H1 (cell line): Measurements from ENCODE around the gene RPL12.

Source experiments
- EP300 ChIP-seq, 2 experiments: IDR thresholded peaks; 1 replicate in 1 of 2; 2 replicates in 1 of 2; pipeline ENCODE4 v1.6.1; 2011 to 2012; ENCODE audit warnings: low read depth in 2 of 2, low read length in 2 of 2, mild to moderate bottlenecking in 2 of 2, borderline replicate concordance in 1 of 2, inconsistent platforms in 1 of 2, moderate library complexity in 1 of 2
- EZH2 ChIP-seq: fragments of 200-600 bp; sonication (generic); IDR thresholded peaks from 2 replicates; pipeline ENCODE4 v1.7.1; 2012; ENCODE audit warnings: low read depth, mild to moderate bottlenecking, moderate library complexity, low read length, inconsistent platforms; ENCODE audit not compliant: severe bottlenecking
- HDAC6 ChIP-seq: IDR thresholded peaks from one replicate; pipeline ENCODE4 v1.7.1; 2012; ENCODE audit warnings: low read depth, mild to moderate bottlenecking, inconsistent platforms, low read length, moderate library complexity
- KDM1A ChIP-seq: fragments of 200-600, 300-600 bp; sonication (generic); IDR thresholded peaks from 2 replicates; pipeline ENCODE4 v1.7.1; 2016; ENCODE audit warnings: mild to moderate bottlenecking, low read length, borderline replicate concordance
- MAFK ChIP-seq: IDR thresholded peaks from 2 replicates; pipeline ENCODE4 v1.6.1; 2012; ENCODE audit warnings: low read depth, mild to moderate bottlenecking, improper control_type of control experiment, low read length
- PHF8 ChIP-seq: fragments of 200-600 bp; sonication (generic); conservative IDR thresholded peaks from 2 replicates; pipeline ENCODE4 v1.7.1; 2012; ENCODE audit warnings: low read depth, mild to moderate bottlenecking, inconsistent platforms, low read length, moderate library complexity
- RAD21 ChIP-seq, 2 experiments: IDR thresholded peaks in 1 of 2; conservative IDR thresholded peaks in 1 of 2; 2 replicates each; pipeline ENCODE4 v1.6.1; 2011; ENCODE audit warnings: low read depth in 2 of 2, low read length in 2 of 2, improper control_type of control experiment in 1 of 2, inconsistent platforms in 1 of 2, mild to moderate bottlenecking in 1 of 2, moderate library complexity in 1 of 2
- TCF12 ChIP-seq: IDR thresholded peaks from 2 replicates; pipeline ENCODE4 v1.6.1; 2011; ENCODE audit warnings: low read depth, mild to moderate bottlenecking, low read length
- TEAD4 ChIP-seq: IDR thresholded peaks from 2 replicates; pipeline ENCODE4 v1.6.1; 2012; ENCODE audit warnings: low read depth, low read length, inconsistent platforms, mixed read lengths
- TF ChIP-seq, protein P1 (sequence below), 3 experiments: IDR thresholded peaks; 1 replicate in 2 of 3; 2 replicates in 1 of 3; pipeline versions ENCODE4 v1.5.1 to v1.6.1; 2011; ENCODE audit warnings: low read length in 3 of 3, mild to moderate bottlenecking in 3 of 3, inconsistent platforms in 2 of 3, low read depth in 1 of 3, moderate library complexity in 1 of 3; ENCODE audit not compliant: insufficient read depth in 1 of 3; ENCODE audit errors: control extremely low read depth in 1 of 3
- TF ChIP-seq, protein P2 (sequence below): IDR thresholded peaks from 2 replicates; pipeline ENCODE4 v1.6.1; 2011; ENCODE audit warnings: low read length, improper control_type of control experiment
- TF ChIP-seq, protein P3 (sequence below): IDR thresholded peaks from 2 replicates; pipeline ENCODE4 v1.6.1; 2012; ENCODE audit warnings: inconsistent platforms

DNA sequence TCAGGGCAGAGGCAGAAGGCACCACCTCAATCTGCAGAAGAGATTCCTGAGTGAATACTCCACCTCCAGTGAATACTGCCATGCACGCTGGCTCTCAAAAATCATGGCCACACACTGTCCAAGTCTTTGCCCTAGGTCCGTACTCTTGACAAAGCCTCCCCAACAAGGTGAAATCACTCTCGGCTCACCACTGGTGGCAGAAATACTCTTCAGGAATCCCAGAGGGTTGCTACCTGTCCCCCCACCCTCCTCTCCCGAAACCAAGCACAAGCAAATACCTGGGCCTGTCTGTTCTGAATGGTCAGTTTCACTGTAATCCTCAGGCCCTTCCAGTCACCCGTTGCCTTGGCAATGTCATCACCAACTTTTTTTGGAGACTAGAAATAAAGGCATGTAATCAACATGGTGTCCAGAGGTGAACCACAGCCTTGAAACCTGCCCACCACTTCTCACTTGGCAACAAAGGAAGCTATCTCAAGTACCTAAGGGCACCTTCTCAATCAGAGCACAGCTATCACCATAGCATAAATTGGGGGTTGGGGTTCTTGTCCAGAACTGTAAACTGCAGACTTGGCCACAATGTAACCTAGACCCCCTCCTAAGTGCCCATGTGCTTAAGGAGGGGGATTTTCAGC lies 1.8 kb downstream of the RPL12 start:
- TF ChIP-seq PHF8 (no peak), HDAC6 (no peak), EZH2 (no peak), KDM1A (no peak), TEAD4 (no peak), RAD21 (IDR thresholded peaks at IDR 0.05 in 1 of 2, conservative IDR thresholded peaks at IDR 0.05 in 1 of 2; ENCODE audit: low read depth in 2 of 2, low read length in 2 of 2) (no peak), TCF12 (no peak), EP300 (IDR thresholded peaks at IDR 0.05; ENCODE audit: borderline replicate concordance in 1 of 2, low read depth in 2 of 2, low read length in 2 of 2) (no peak), MAFK (no peak)
- TF ChIP-seq, protein P1, sequence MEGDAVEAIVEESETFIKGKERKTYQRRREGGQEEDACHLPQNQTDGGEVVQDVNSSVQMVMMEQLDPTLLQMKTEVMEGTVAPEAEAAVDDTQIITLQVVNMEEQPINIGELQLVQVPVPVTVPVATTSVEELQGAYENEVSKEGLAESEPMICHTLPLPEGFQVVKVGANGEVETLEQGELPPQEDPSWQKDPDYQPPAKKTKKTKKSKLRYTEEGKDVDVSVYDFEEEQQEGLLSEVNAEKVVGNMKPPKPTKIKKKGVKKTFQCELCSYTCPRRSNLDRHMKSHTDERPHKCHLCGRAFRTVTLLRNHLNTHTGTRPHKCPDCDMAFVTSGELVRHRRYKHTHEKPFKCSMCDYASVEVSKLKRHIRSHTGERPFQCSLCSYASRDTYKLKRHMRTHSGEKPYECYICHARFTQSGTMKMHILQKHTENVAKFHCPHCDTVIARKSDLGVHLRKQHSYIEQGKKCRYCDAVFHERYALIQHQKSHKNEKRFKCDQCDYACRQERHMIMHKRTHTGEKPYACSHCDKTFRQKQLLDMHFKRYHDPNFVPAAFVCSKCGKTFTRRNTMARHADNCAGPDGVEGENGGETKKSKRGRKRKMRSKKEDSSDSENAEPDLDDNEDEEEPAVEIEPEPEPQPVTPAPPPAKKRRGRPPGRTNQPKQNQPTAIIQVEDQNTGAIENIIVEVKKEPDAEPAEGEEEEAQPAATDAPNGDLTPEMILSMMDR (IDR thresholded peaks at IDR 0.05; ENCODE audit: control extremely low read depth in 1 of 3, insufficient read depth in 1 of 3, low read depth in 1 of 3, low read length in 3 of 3): no peak
- TF ChIP-seq, protein P2, sequence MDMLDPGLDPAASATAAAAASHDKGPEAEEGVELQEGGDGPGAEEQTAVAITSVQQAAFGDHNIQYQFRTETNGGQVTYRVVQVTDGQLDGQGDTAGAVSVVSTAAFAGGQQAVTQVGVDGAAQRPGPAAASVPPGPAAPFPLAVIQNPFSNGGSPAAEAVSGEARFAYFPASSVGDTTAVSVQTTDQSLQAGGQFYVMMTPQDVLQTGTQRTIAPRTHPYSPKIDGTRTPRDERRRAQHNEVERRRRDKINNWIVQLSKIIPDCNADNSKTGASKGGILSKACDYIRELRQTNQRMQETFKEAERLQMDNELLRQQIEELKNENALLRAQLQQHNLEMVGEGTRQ: no peak
- TF ChIP-seq, protein P3, sequence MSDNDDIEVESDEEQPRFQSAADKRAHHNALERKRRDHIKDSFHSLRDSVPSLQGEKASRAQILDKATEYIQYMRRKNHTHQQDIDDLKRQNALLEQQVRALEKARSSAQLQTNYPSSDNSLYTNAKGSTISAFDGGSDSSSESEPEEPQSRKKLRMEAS: no peak
